Stomach (tissue), 9 donors: Measurements from ENCODE around the gene VASP. TPM values are rescaled to one million over a fixed set of nuclear protein-coding genes. Genes with fewer than 3 reads are reported as not detected.
A peak's percentile ranks its signal among the peaks of the same experiment; 100 is the strongest.

Experiments used
- DNase-seq, 2 donors: peaks; one replicate each; pipeline versions ENCODE4 v3.0.0 to v3.0.0-alpha.2; 2013 to 2019
- H3K27ac ChIP-seq, 5 donors: fragments of 200-600 bp in 4 of 5; sonication (generic) in 4 of 5; one replicate each; pipeline ENCODE4 v1.5.1; 2013 to 2019; ENCODE audit warnings: mild to moderate bottlenecking in 1 of 5, moderate library complexity in 1 of 5
- H3K27me3 ChIP-seq, 3 donors: fragments of 200-600 bp; sonication (generic); one replicate each; pipeline ENCODE4 v1.5.1; 2017 to 2019; ENCODE audit warnings: mixed run types in 1 of 3
- H3K36me3 ChIP-seq, 4 donors: fragments of 200-600 bp; sonication (generic); 1 replicate in 3 of 4; 2 replicates in 1 of 4; pipeline ENCODE4 v1.5.1; 2016 to 2019
- H3K4me1 ChIP-seq, 4 donors: fragments of 200-600 bp; sonication (generic); one replicate each; pipeline ENCODE4 v1.5.1; 2016 to 2019
- H3K4me3 ChIP-seq, 4 donors: fragments of 200-600 bp; sonication (generic) in 3 of 4; one replicate each; pipeline ENCODE4 v1.5.1; 2016 to 2019; ENCODE audit warnings: mild to moderate bottlenecking in 1 of 4
- H3K9me3 ChIP-seq, 4 donors: fragments of 200-600 bp; sonication (generic); one replicate each; pipeline ENCODE4 v1.5.1; 2016 to 2019
- CTCF ChIP-seq, 7 experiments: fragments of 450-650 bp in 4 of 7; fragments of 200-600 bp in 3 of 7; sonication (generic) in 3 of 7; IDR thresholded peaks; one replicate each; pipeline ENCODE4 v1.5.1; 2016 to 2019; ENCODE audit warnings: antibody characterized with exemption in 7 of 7, control low read depth in 2 of 7, mild to moderate bottlenecking in 1 of 7
- EP300 ChIP-seq: sonication (generic); formaldehyde crosslinking; IDR thresholded peaks from one replicate; pipeline ENCODE4 v1.6.1; 2017; ENCODE audit warnings: antibody characterized with exemption
- POLR2A ChIP-seq, 4 donors: fragments of 450-650 bp; IDR thresholded peaks; one replicate each; pipeline ENCODE4 v1.6.1; 2016; ENCODE audit warnings: antibody characterized with exemption in 4 of 4, control low read depth in 2 of 4, mild to moderate bottlenecking in 1 of 4, moderate library complexity in 1 of 4
- POLR2AphosphoS5 ChIP-seq, 3 donors: sonication (generic); formaldehyde crosslinking; IDR thresholded peaks; one replicate each; pipeline ENCODE4 v1.6.1; 2016; ENCODE audit warnings: antibody characterized with exemption in 3 of 3
- WGBS, 5 donors: extraction: QIAGEN DNeasy Blood & Tissue Kit in 3 of 5; methylation state at CpG; one replicate each; pipeline versions ENCODE4 v1.1.5 to v1.1.7; 2013 to 2018; 5-methylcytosine and 5-hydroxymethylcytosine counted together
- intact Hi-C: fragments of 100-400 bp; cut with DNase I; formaldehyde crosslinking; loops from one replicate; pipeline ENCODE4 v1.15.1; 2023; ENCODE audit warnings: low total_unique reads
- polyA plus RNA-seq, 3 donors: library from polyadenylated mRNA; stranded (reverse); fragments of 200-250 nt; gene quantifications; one replicate each; pipeline ENCODE4 v1.2.3, GENCODE V29; 2013
- total RNA-seq, 5 donors: library from RNA; depleted of rRNA; stranded (reverse); fragments of >200 nt; gene quantifications; one replicate each; pipeline versions ENCODE4 v1.1.0 to v1.2.3, GENCODE V29; 2014 to 2016
- donor health status: healthy with polysubstance abuse.
- donor health status: Bipolar disorder and iron deficiency.
- donor health status: healthy.

The VASP gene
- total and polyA plus RNA-seq, 8 donors: 48.4 to 280 (median 97.5) TPM

- no peaks in the 10 kb centered on the region for H3K9me3 ChIP-seq
- H3K4me3 ChIP-seq: no peak overlapping the region
- no peak overlapping the region for H3K27ac ChIP-seq
- H3K27me3 ChIP-seq: peaks cover 0 to 41% (median 23%) of the 10 kb centered on the region in 3 donors
- WGBS, 5 donors: 64 to 71% (median 68%) methylated on average over 6 of the region's 6 CpGs
- peaks cover 0 to 30% (median 0%) of the 10 kb centered on the region in 4 donors for H3K36me3 ChIP-seq
- intact Hi-C loops: loop anchor here (5.0 kb wide), 1 partner anchor 33 kb away; no protein-coding TSS in a partner anchor
- no peak for TF ChIP-seq CTCF (IDR thresholded peaks at IDR 0.05)
- no peak for TF ChIP-seq EP300
- no peak for TF ChIP-seq POLR2AphosphoS5 (IDR thresholded peaks at IDR 0.05)
- no peak for TF ChIP-seq POLR2A (IDR thresholded peaks at IDR 0.05)
- peak in 1 of 2 donors; percentile 64 for DNase-seq
- peaks cover 7 to 43% (median 22%) of the 10 kb centered on the region in 4 donors for H3K4me1 ChIP-seq
Observed at GRCh38 chr19:45475537-45476291, 31.6 kb upstream of the VASP start.

- peaks cover 0 to 24% (median 0%) of the 10 kb centered on the region in 4 donors for H3K36me3 ChIP-seq
- no peak overlapping the region for H3K4me3 ChIP-seq
- intact Hi-C loops: loop anchor here (5.0 kb wide), 1 partner anchor 34 kb away; no protein-coding TSS in a partner anchor
- H3K27ac ChIP-seq: no peak overlapping the region
- WGBS, 5 donors: 40 to 51% (median 45%) methylated on average over 5 of the region's 5 CpGs
- H3K4me1 ChIP-seq: peaks cover 7 to 37% (median 21%) of the 10 kb centered on the region in 4 donors
- no peak for DNase-seq
- H3K9me3 ChIP-seq: no peaks in the 10 kb centered on the region
- H3K27me3 ChIP-seq: peaks cover 0 to 38% (median 23%) of the 10 kb centered on the region in 3 donors
- TF ChIP-seq POLR2A (IDR thresholded peaks at IDR 0.05): no peak
- TF ChIP-seq POLR2AphosphoS5 (IDR thresholded peaks at IDR 0.05): peak in 1 of 3 donors; percentile 39
Observed at GRCh38 chr19:45476304-45476703, 31.0 kb upstream of the VASP start.

- 28 to 51% (median 44%) methylated on average over 5 of the region's 5 CpGs for WGBS, 5 donors
- Histone ChIP-seq H3K9me3 (no peaks in the 10 kb centered on the region), H3K27me3 (peaks cover 0 to 29% (median 17%) of the 10 kb centered on the region in 3 donors), H3K36me3 (peaks cover 0 to 16% (median 0%) of the 10 kb centered on the region in 4 donors), H3K4me3 (no peak overlapping the region), H3K27ac (no peak overlapping the region), H3K4me1 (peaks cover 7 to 33% (median 21%) of the 10 kb centered on the region in 4 donors)
- intact Hi-C loops: loop anchor here (5.0 kb wide), 1 partner anchor 35 kb away; no protein-coding TSS in a partner anchor
- TF ChIP-seq CTCF (IDR thresholded peaks at IDR 0.05) (no peak), POLR2AphosphoS5 (IDR thresholded peaks at IDR 0.05) (no peak), EP300 (no peak), POLR2A (IDR thresholded peaks at IDR 0.05) (no peak)
- DNase-seq: no peak
Observed at GRCh38 chr19:45477186-45477585, 30.1 kb upstream of the VASP start.

DNA sequence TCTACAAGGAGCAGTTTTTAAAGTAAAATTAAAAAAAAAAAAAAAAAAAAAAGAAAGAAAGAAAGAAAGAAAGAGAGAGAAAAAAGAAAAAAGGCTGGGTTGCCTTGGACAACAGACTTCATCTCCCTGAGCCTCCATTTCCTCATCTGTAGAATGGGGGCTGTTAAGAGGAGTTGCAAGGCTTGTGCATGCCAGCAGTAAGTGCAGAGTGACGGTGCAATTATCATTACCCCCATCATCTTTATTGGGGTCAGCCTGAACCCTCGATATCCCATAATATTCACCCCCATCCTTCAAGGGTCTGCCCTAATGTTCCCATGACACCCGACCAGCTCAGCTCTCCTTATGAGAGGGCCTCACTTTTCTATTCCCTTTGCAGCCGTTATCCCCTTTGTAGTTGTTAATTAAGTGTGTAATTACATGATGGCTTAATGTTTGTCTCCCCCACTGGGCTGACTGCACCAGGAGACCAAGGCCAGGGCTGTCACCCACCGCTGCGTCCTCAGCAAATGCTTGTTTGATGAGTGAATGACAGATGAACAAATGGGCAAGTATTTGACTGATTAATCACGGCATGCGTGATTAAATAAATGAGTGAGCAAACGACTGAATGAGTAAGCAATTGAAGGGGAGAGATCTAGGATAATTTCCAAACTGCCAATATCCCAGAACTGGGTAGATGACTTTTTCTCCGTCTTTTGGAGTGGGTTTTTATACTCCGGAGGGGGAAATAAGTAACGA lies 29.4 kb upstream of the VASP start:
- H3K36me3 ChIP-seq: peaks cover 0 to 9% (median 0%) of the 10 kb centered on the region in 4 donors
- TF ChIP-seq CTCF (IDR thresholded peaks at IDR 0.05): no peak
- peaks cover 0 to 22% (median 12%) of the 10 kb centered on the region in 3 donors for H3K27me3 ChIP-seq
- peak overlapping the region; percentile 45 to 53 (median 46) for H3K4me3 ChIP-seq
- H3K4me1 ChIP-seq: peaks cover 7 to 26% (median 14%) of the 10 kb centered on the region in 4 donors
- no peaks in the 10 kb centered on the region for H3K9me3 ChIP-seq
- no peak for DNase-seq
- peak overlapping the region; percentile 85 to 98 (median 95) for H3K27ac ChIP-seq
- intact Hi-C loops: loop anchor here (5.0 kb wide), 1 partner anchor 36 kb away; no protein-coding TSS in a partner anchor
- 4 to 8% (median 8%) methylated on average over 12 of the region's 12 CpGs for WGBS, 5 donors
